DMS153 treated with DMSO at 0.1 percent for 48 hours (cell line): ENCODE data around the gene IFRD2.
"Not testable (repeated sequence)": the region's sequence is repeated elsewhere in the genome, so short reads cannot be mapped to it uniquely, and the experiment has no call there.

ENCODE experiments used
- DNase-seq: peaks from one replicate; lab custom pipeline; 2025; ENCODE audit not compliant: unreplicated experiment; lab: John Stamatoyannopoulos, UW

Gene IFRD2

DNA sequence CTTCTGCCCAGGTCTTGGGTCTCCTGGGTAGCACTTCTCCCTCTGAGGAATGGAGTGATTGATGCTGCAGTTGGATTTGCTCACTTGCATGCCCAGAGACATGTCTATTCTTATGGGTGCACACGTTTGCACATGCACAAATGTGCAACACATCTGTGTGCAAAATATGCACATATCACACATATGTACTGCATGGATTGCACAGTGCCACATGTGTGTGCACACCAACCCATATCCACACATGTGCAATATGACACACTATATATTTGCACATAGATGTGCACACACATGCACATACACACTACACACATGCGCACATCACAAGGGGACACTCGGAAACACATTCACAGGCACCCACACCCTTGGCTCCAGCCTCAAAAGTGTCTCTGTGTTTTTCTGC, 24.0 kb downstream of the IFRD2 start:
- DNase-seq: no peak

DNA sequence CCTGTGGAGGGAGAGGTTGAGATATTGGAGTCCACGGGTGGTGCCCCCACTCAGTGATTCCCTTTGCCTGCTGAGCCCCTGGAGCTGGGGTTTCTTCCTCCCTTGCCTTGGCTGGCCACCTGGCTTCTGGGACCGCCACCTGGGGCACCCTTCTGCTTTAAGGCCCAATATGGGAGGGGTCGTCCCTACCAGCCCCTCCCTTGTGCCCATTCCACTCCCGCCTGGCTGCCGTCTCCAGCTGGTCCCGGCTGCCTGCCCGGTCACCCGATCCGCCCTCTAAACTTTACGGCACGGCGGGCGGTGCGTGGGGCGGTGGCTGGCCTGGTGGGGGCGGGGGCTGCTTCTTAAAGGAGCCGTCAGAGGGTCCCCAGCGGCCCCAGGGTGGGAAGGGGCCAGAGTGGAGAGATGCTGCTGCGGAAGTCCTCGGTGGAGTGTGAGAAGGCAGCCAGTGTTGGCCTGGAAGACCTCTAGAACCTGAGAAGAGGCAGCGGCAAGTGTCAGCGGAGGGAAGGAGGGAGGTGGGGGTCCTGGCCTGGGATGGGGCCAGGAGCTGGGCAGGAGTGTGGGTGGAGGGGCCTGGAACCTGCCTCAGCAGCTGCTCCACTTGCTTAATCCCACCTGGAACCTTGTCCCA, 24.8 kb downstream of the IFRD2 start:
- DNase-seq: no peak

DNA sequence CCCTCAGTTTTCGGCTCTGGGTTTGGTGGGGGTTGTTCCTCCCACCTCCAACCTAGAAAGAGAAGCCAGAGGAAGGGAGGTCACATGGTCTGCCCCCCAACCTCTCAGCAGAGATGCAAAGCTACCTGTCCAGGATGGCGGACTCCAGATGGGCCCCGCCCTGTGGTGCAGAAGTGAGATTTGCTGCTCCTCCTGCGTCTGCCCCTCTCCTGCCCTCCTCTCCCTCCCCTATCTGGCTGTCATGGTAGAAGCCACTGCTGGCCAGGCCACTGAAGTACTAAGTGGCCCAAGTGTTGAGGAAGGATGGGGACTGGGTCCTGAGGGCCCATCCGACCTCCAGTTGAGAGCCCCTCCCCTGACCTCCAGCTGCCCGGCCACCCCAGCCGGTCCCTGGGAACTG, 25.4 kb downstream of the IFRD2 start:
- DNase-seq: no peak

DNA sequence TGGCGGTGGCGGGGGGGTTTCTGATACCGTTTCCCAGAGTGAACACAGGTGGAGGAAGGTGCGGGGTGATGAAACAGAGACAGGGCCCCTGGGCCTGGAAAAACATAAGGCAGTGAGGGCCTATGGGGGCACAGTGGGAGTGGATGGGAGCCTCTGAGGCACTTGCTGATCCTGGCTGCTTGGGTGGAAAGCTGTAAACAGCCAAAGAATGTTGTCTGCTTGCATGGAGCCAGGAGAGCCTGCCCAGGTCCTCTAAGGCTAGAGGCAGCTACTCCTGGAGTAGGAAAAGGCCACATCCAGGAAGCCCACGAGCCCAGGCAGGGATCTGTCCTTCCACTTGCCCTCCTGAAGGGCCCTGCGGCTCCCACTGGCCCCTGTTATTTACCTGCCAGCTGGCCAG, 26.2 kb downstream of the IFRD2 start:
- DNase-seq: no peak

DNA sequence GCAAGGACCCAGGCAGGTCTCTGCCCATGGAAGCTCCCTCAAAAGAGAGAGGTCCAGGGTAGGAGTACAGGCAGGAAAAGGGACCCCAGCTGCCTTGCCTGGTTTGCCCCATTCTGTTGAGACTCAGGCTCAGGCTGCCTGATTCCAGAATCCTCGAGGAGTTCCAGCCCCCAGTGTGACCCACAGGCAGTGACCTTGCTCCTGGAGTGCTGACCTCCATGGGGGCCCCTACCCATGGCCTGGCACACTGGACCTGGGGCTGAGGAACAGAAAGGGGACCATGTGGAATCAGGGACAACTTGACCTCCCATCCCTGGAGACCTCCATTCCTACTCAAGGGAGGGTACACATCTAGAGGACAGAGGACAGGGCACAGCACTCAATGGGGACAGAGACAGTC, 26.7 kb downstream of the IFRD2 start:
- DNase-seq: no peak

DNA sequence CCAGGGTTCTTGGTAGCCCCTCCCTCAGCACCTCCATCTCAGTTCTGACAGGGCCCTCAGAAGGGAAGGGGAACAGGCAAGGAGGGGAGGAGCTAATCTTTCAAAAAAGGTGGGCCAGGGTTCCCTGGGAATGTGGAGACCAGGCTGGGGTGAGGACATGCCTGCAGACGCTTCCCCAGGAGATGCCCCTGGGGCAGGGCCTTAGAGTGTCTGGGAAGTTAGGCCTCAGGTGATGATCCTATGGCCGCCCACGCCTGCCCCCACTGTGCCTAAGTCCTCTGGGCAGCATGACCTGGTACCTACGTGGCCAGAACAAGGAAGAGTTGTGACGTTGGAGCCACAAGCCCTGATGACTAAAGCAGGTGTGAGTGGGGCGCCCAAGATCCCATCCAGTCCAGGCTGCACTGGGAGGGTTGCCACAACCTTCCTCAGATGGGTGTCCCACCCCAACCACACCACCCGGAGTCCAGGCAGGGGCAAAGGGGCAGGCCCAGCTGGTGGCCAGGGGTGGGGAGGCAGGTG, 27.2 kb downstream of the IFRD2 start:
- no peak for DNase-seq

DNA sequence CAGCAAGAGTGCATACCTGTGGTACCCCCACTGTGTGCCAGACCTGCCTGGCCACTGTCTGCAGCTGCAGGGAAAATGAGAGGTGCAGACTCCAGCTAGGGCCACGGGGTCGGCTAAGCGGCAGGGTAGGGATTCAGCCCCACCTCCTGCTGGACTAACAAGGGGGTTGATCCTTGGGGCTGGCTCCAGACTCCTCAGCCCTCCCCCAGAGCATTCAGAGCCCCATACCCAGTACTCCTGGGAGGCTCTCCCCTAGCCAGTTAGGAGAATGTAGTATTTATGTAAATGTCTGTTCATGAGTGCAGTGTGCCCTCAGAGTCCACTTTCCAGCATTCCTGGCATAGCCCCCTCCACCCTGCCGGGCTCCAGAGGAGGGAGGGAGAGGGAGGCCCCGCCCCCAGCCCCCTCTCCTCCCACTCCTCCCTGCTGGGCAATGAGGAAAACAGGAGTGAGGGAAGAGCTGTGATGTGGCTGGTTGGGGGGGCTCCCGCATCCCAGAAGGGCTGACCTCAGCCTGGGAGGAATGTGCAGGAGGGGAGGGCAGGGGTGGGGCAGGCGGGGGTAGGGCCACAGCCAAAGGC, 27.8 kb downstream of the IFRD2 start:
- no peak for DNase-seq

DNA sequence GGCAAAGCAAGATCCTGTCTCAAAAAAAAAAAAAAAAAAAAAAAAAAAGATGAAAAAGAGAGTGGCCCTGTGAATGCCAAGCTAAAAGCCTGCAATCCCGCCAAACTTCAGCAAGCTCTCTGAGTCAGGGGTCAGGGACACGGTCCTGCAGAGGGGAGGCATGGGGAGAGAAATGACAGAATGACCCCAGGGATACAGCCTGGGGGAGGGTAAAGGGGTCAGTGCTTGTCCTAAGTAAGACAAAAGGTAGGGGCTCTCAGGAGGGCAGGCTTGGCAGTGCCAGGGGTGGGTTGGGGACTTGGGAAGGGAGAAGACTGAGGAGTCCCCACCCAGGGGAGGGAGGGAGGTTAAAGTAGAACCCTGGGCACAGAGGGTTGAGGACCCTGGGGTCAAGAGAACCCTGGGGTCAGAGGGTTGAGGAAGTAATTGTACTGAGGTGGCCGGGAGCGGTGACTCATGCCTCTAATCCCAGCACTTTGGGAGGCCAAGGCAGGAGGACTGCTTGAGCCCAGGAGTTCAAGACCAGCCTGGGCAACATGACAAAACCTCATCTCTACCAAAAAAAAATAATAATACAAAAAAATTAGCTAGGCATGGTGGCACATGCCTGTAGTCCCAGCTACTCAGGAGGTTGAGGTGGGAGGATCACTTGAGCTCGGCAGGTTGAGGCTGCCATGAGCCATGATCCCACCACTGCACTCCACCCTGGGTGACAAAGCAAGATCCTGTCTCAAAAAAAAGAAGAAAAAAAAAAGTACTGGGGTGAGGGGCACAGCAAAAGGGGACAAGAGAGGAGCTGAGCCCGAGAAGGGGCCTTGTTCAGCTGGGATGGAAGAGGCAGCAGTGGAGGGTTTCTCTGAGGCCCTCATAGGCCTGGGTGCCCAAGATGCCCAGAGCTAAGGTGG, 28.5 kb downstream of the IFRD2 start:
- DNase-seq: no peak

DNA sequence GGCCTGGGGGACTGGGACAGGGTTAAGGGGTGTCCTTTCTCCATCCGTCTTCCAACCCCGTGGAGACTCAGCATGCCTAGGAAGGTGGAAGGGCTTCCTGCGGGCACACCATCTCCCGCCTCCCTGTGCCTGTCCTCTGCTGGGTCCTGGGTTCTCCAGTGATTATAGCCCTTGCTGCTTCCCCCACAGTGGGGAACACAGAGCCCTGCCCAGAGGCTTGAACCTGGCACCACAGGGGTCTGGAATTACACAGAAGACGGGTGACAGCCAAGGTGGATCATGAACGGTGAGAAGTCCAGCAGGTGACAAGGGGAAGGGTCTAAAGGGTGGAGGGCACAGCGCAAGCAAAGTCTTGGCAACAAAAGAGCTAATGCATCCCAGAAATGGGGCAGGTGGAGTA, 29.5 kb downstream of the IFRD2 start:
- DNase-seq: no peak

DNA sequence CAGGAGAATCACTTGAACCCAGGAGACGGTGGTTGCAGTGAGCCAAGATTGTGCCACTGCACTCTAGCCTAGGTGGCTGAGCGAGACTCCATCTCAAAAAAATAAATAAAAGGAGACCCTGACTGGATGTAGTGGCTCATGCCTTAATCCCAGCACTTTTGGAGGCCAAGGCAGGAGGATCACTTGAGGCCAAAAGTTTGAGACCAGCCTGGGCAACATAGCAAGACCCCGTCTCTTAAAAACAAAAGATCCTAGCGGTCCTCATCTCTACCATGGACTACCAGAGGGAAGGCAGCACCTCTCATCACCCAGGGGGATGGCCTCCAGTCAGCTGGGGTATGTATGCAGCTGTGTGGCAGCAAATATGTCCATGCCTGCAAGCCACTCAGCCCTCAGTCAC, 30.0 kb downstream of the IFRD2 start:
- DNase-seq: not testable (repeated sequence)

DNA sequence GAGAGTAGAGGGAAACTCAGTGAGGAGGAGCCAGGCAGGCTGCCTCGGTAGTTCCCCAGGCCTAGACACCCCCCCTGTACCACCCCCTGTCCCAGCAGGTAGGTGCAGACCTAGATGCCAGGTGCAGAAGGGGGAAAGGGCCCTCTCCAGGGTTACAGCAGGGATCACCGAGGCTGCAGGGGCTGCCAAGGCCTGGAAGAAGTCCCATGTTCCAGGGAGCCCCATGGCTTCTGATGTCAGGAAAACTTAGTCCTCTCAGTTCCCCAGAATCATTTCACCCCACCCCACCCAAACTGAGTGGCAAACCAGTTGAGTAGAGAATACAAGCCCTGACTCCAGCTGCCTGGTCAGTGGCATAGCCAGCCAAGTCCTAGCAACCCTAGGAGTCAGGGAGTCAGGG, 30.7 kb downstream of the IFRD2 start:
- DNase-seq: no peak

DNA sequence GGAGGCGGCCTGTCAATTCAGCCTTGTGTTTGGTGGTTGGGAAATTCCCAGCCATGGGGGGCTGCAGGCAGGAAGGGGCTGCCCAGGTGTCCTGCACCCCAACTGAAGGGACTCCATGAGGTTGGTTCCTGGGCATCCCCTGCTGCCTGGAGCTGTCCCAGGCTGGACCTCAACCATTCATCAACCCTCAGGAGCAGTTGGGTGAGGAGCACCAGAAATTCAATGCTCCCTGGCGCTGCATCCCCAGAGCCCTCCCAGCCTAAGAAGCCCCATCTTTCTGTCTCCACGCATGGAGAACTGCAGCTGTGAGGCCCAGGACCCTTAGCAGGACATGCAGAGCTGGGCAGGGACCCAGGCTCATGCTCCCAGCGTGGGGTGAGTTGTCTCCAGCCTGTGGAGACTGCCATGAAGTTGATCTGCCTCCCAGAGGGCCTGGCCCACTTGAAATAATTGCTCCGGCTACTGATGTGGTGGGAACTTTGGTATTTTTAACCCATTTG, 31.2 kb downstream of the IFRD2 start:
- DNase-seq: no peak

DNA sequence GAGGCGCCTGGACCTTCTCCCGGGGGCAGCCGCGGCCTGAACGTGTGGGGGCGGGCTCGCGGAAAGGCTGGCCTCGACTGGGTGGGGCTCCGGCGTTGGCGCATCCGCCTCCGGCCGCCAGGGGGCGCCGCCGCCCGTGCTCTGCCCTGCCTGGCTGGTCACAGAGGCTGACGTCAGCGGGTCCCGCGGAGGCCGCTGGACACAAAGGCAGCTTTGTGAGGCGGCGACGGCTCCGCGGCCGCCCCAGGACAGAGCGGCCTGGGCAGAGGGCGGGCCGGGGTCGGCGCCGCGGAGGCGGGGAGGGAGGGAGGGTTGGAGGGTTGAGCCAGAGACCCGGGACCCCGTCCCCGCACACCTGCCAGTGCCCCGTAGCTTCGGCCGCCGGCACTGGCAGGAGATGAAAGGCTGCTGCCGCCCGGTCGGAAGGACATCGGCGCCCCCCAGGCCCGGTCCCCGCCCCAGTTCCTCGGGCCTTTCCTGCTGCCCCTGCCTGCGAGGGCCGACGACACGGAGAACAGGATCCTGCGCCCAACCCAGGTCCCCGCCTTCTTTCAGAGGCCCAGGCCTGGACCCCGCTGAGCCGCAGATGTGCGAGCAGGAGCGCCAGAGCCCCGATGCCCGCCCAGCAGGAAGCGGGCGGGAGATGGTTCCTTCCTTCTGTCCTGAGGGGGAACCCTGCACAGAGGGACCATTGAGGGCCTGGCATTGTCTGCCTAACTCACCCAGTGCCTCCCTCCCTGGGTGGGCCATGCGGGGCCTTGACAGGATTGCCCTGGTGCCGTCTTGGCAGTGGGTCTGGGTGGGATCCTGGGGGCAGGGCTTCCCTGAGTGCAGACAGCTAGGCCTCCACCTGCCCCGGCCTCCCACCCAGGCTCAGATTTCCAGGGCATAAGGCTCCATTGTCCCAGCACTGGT, 31.9 kb downstream of the IFRD2 start:
- no peak for DNase-seq

DNA sequence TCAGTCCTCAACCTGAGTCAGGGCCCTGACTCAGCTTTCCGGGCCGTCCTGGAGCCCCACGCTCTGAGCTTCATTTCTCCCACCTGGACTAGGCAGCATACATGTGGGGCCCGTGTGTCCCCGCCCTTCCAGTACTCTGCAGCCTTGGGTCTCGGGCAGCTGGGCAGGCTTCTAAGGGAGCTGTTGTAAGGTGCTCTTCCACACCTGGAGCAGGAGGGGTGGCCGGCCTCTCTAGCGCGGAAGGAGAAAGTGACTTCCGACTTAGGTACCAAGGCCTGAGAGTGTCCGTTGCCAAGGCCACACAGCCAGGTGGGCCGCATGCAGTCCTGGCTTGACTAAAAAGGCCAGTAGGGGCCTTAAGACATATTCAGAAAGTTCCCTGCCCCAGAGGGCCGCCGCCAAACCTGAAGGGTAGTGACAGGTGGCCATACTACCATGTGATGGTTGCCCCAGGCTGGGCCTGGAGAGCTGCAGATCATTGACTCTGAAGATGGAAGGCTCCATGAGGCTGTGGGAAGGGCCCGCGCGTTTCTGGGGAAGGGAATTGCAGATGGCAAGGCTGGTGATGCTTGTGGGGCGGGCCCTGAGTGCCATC, 32.7 kb downstream of the IFRD2 start:
- DNase-seq: no peak

DNA sequence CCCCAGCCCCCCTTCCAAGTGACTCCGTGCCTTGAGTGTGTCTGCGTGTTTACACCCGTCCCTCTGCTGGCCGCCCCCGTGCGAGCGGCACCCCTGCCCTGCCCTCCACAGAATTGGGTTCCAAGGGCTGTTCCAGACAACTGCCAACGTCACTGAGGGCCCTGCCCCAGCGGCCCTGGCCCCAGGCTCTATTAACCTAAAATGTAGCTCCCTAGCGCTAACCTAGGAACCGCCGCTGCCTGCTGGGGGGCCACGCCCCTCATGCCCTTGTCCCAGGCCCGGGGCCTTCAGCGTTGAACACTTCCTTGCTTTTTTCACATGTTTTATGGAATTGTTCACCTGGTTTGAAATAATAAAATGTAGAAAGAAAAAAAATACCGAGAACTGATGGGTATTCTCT, 33.2 kb downstream of the IFRD2 start:
- no peak for DNase-seq

DNA sequence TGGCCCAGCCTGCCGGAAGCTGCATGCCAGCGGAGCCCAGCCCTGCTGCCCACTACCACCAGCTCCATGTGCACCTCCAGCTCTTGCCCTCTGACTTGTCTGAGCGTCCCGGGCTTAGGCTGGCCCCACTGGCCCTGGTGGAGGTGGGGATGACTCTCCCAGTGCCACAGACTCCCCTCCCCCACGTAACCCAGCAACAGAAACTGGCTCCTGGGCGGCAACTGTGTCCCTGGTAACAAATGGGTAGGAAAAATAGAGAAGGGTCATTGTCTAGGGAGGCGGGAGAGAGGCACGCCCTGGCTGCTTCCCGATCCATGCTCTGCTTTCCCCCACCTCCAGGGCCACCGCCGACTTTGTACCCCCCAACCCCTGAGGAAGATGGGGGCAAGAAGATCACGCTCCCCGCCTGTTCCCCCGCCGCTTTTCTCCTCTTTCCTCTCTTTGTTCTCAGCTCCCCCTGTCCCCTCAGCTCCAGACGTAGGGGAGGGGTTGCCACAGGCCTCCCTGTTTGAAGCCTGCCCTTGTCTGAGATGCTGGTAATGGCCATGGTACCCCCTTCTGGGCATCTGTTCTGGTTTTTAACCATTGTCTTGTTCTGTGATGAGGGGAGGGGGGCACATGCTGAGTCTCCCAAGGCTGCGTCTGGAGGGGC, 34.1 kb downstream of the IFRD2 start:
- DNase-seq: no peak

DNA sequence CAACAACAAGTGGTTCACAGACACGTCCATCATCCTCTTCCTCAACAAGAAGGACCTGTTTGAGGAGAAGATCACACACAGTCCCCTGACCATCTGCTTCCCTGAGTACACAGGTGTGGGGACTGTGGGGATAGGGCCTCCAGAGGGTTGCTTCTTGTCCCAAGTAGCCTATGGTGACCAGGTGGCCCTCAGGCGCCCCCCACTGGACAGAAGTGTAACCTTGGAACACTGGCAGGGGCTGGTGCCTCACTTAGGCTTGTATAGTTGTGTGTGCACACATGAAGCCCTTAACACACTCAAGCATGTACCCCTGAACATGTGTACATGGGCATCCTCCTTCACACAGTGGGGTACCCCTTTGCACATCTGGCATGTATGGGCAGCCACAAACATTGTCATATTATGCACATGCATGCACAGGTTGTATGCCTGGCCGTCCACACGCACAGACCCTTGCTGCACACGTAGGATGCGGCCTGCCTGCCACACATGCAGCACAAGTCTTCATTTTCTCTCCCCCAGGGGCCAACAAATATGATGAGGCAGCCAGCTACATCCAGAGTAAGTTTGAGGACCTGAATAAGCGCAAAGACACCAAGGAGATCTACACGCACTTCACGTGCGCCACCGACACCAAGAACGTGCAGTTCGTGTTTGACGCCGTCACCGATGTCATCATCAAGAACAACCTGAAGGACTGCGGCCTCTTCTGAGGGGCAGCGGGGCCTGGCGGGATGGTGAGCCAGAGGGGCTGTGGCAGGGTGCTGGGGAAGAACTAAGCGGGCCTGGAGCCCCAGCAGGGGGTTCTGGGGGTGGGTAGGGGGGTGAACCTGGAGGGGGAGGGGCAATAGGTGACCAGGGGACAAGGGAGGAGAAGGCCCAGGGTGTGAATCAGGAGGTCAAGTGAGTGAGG, 35.0 kb downstream of the IFRD2 start:
- no peak for DNase-seq

DNA sequence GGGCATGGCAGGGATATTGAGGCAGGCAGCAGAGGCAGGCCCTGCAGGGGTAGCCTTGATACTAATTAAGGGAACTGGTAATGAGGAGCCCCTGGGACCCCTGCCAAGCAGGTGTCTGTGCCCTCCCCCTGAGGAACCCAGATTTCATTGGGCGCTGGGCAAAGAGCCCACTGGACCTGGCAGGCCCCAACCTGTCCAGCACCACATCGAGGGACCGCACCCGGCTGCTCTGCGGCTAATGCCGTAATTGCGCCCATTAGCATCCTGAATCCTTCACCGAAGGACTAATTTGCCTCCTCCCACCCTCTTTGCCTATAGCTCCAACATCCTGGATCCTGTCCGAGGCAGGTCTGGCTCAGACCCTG, 37.0 kb downstream of the IFRD2 start:
- DNase-seq: no peak
